ENCODE data around the gene GOLGA6B. TPM values are rescaled to one million over a fixed set of nuclear protein-coding genes. Genes with fewer than 3 reads are reported as not detected.
"Not testable (repeated sequence)": the region's sequence is repeated elsewhere in the genome, so short reads cannot be mapped to it uniquely, and the experiment has no call there.

Gene GOLGA6B
- total and polyA plus RNA-seq, 2 of the 4 experiments (the other 2 are of a cell fraction), result not detected

DNA sequence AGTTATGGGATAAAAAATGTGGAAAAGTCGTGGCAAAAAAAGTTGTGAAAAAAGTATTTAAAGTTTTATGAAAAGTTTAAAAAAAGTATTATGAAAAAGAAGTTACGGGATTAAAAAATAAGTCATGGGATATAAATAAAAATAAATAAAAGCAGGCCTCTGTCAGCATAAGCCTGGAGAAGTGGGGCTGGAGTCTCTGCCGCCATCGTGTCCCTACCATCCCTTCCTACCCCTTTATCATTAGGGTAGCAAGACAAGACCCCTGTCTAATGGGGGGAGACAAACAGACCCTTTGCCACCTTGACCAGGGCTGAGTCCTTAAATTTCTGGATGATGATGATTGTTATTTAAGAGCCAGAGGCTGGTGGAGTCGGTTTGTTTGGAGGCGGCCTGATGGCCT lies 15.3 kb downstream of the GOLGA6B start:
- CTCF ChIA-PET; H3K9me1 ChIP-seq (ENCODE audit: insufficient read depth, low read length); H2AK5ac ChIP-seq (ENCODE audit: low read depth, low read length); H3K4me3 ChIP-seq (ENCODE audit: insufficient read depth, low read depth, low read length); H3K23ac ChIP-seq (ENCODE audit: low read depth, low read length); H3K56ac ChIP-seq (ENCODE audit: extremely low read depth, insufficient read depth, low read length); H2AK9ac ChIP-seq (replicated peaks; ENCODE audit: low read depth, low read length, poor library complexity); H4K8ac ChIP-seq (ENCODE audit: low read depth in 2 of 2, low read length in 2 of 2); H3K9me3 ChIP-seq (ENCODE audit: control insufficient read depth, insufficient read depth, low read length); DNase-seq; H3K4me1 ChIP-seq (ENCODE audit: control insufficient read depth, insufficient read depth, low read length); H3K27ac ChIP-seq (ENCODE audit: insufficient read depth, low read length); H3K14ac ChIP-seq (replicated peaks; ENCODE audit: low read depth, low read length); H2BK5ac ChIP-seq (ENCODE audit: low read depth, low read length, poor library complexity, severe bottlenecking); H3K4me2 ChIP-seq (ENCODE audit: low read depth, low read length); H2BK120ac ChIP-seq (ENCODE audit: low read depth, low read length); H3K36me3 ChIP-seq (ENCODE audit: control insufficient read depth, insufficient read depth, low read length); H4K20me1 ChIP-seq (ENCODE audit: insufficient read depth, low read length); H3K27me3 ChIP-seq (ENCODE audit: control insufficient read depth, insufficient read depth, low read length); H4K5ac ChIP-seq (ENCODE audit: low read depth, low read length); H2BK20ac ChIP-seq (ENCODE audit: low read depth, low read length); H3K18ac ChIP-seq (ENCODE audit: low read depth, low read length); H3K9ac ChIP-seq (ENCODE audit: low read depth, low read length); ATAC-seq (ENCODE audit: low read depth); POLR2A ChIA-PET (ENCODE audit: unreplicated experiment); H3K79me1 ChIP-seq (ENCODE audit: low read depth in 1 of 2, low read length in 2 of 2); H3K4ac ChIP-seq (ENCODE audit: low read depth, low read length); dilution Hi-C loops (cut with HindIII; ENCODE audit: low sequenced_read_pairs, unreplicated experiment); H2AFZ ChIP-seq (replicated peaks; ENCODE audit: low read length, poor library complexity); H2BK15ac ChIP-seq (ENCODE audit: low read depth, low read length); H4K91ac ChIP-seq (ENCODE audit: insufficient read depth, low read depth, low read length); BruUV-seq (replicated peaks): not testable (repeated sequence)
- WGBS, 2 experiments (ENCODE audit: extremely low coverage in 2 of 2, insufficient read length in 1 of 2), result no CpG with 5 or more reads among the region's 6 CpGs
- in situ Hi-C loops (cut with MboI; ENCODE audit: low sequenced_read_pairs), result loop anchor here (10.0 kb wide), 2 partner anchors 55 to 365 kb away; no protein-coding TSS in a partner anchor
- intact Hi-C loops (cut with micrococcal nuclease), result loop anchor here (2.0 kb wide), 1 partner anchor 69 kb away; no protein-coding TSS in a partner anchor

All from IMR-90 (cell line).